HG03565 (cell line): Measurements from ENCODE around the gene GPR17.

Experiments
- ATAC-seq: cut with Tn5 transposase; IDR thresholded peaks from one replicate; pipeline ENCODE4 v1.9.1; 2021; ENCODE audit warnings: mild to moderate bottlenecking, moderate library complexity; ENCODE audit not compliant: unreplicated experiment

The GPR17 gene

GRCh38 chr2:127629637-127630036, 16.3 kb upstream of the GPR17 start:
- ATAC-seq: no peak

- no peak for ATAC-seq
Observed at GRCh38 chr2:127630096-127630863, 15.7 kb upstream of the GPR17 start.

GRCh38 chr2:127630864-127631540, 15.0 kb upstream of the GPR17 start:
- no peak for ATAC-seq

- ATAC-seq: no peak
Observed at GRCh38 chr2:127631541-127631996, 14.4 kb upstream of the GPR17 start.

- no peak for ATAC-seq
Observed at GRCh38 chr2:127631997-127632581, 13.9 kb upstream of the GPR17 start.

GRCh38 chr2:127632592-127633489, 13.1 kb upstream of the GPR17 start:
- ATAC-seq: peak; percentile 47

GRCh38 chr2:127633556-127634065, 12.3 kb upstream of the GPR17 start:
- ATAC-seq: no peak

GRCh38 chr2:127634066-127634617, 11.8 kb upstream of the GPR17 start:
- ATAC-seq: no peak

- no peak for ATAC-seq
Observed at GRCh38 chr2:127634626-127635379, 11.2 kb upstream of the GPR17 start.

- ATAC-seq: no peak
Observed at GRCh38 chr2:127635380-127636237, 10.3 kb upstream of the GPR17 start.

GRCh38 chr2:127636248-127637235, 9.4 kb upstream of the GPR17 start:
- no peak for ATAC-seq

GRCh38 chr2:127637236-127637630, 8.7 kb upstream of the GPR17 start:
- ATAC-seq: no peak

GRCh38 chr2:127637725-127638252, 8.2 kb upstream of the GPR17 start:
- no peak for ATAC-seq

GRCh38 chr2:127638361-127639110, 7.4 kb upstream of the GPR17 start:
- ATAC-seq: no peak

GRCh38 chr2:127639111-127639474, 6.9 kb upstream of the GPR17 start:
- ATAC-seq: no peak
